Heart right ventricle (tissue), 16 donors: ENCODE measurements around the gene OR5L1. TPM values are rescaled to one million over a fixed set of nuclear protein-coding genes. Genes with fewer than 3 reads are reported as not detected.

Source experiments
- ATAC-seq, 8 donors: fragments of 200-7000 bp; cut with Tn5 transposase; one replicate each; pipeline ENCODE4 v1.9.1; 2020; ENCODE audit warnings: mild to moderate bottlenecking in 8 of 8, moderate library complexity in 8 of 8, moderate number of reproducible peaks in 1 of 8
- DNase-seq, 2 donors: peaks; one replicate each; pipeline ENCODE4 v3.0.0-alpha.2; 2020
- H3K27ac ChIP-seq, 10 donors: fragments of 200-600 bp; sonication (generic) in 2 of 10; one replicate each; pipeline versions ENCODE4 v1.5.0 to v1.8.0; 2020 to 2022; ENCODE audit warnings: mild to moderate bottlenecking in 3 of 10
- H3K27me3 ChIP-seq, 7 donors: fragments of 200-600 bp; one replicate each; pipeline ENCODE4 v1.8.0; 2021 to 2022; ENCODE audit warnings: mild to moderate bottlenecking in 2 of 7
- H3K36me3 ChIP-seq, 9 donors: fragments of 200-600 bp; sonication (generic) in 1 of 9; one replicate each; pipeline versions ENCODE4 v1.5.0 to v1.8.0; 2020 to 2022; ENCODE audit warnings: mild to moderate bottlenecking in 2 of 9
- H3K4me1 ChIP-seq, 9 donors: fragments of 200-600 bp; sonication (generic) in 1 of 9; one replicate each; pipeline versions ENCODE4 v1.5.0 to v1.8.0; 2020 to 2022; ENCODE audit warnings: mild to moderate bottlenecking in 4 of 9
- H3K4me3 ChIP-seq, 10 donors: fragments of 200-600 bp; sonication (generic) in 2 of 10; one replicate each; pipeline versions ENCODE4 v1.5.0 to v1.8.0; 2020 to 2022; ENCODE audit warnings: mild to moderate bottlenecking in 7 of 10, moderate library complexity in 2 of 10
- H3K9me3 ChIP-seq, 11 donors: fragments of 200-600 bp in 10 of 11; sonication (generic) in 2 of 11; one replicate each; pipeline versions ENCODE4 v1.5.0 to v1.8.0; 2013 to 2022; ENCODE audit warnings: mild to moderate bottlenecking in 2 of 11, control low read depth in 1 of 11, moderate library complexity in 1 of 11
- WGBS, 2 donors: extraction: QIAGEN DNeasy Blood & Tissue Kit; methylation state at CpG; one replicate each; pipeline ENCODE4 v1.1.7; 2013; ENCODE audit warnings: inconsistent platforms in 1 of 2; 5-methylcytosine and 5-hydroxymethylcytosine counted together
- intact Hi-C, 10 donors: fragments of 100-400 bp; cut with DNase I; formaldehyde crosslinking; loops; one replicate each; pipeline versions ENCODE4 v1.11.1 to v1.14.2; 2022
- long read RNA-seq, 3 donors: library from polyadenylated mRNA; unstranded; transcript quantifications; one replicate each; pipeline ENCODE4 v2.0.0, GENCODE V29; 2020 to 2021
- polyA plus RNA-seq, 2 donors: library from polyadenylated mRNA; stranded (reverse); fragments of 200-250 nt; gene quantifications; one replicate each; pipeline ENCODE4 v1.2.3, GENCODE V29; 2013
- total RNA-seq, 10 donors: library from RNA; stranded (reverse); fragmentation: NEBNext Ultra II Directional in 3 of 10; extraction: Animal tissue kit (Norgen Biotek cat#: 25700) in 3 of 10; gene quantifications; one replicate each; pipeline versions ENCODE4 v1.2.1 to v1.2.4, GENCODE V29; 2021 to 2023
- TF ChIP-seq, protein P1 (sequence below), 9 donors: fragments of 200-600 bp; sonication (generic) in 2 of 9; IDR thresholded peaks; one replicate each; pipeline versions ENCODE4 v1.5.0 to v1.8.0; 2021 to 2022; ENCODE audit warnings: antibody characterized with exemption in 9 of 9, mild to moderate bottlenecking in 5 of 9, moderate library complexity in 1 of 9
- donor health status: Arrhythmogenic right ventricular cardiomyopathy.
- donor health status: ischemic (EF 13 %, LVEDD 7.1; RV severe dilation, severe dysfunction).
- donor health status: healthy with polysubstance abuse.
- donor health status: DM: no; HTN: yes; CAD: no.
- donor health status: DM: no; HTN: no; CAD: no.
- donor health status: ischemic (EF 25% LVEDD 6.9; RV normal size, moderate dysfunction).
- donor health status: ischemic (EF 25% LVEDD 5.7; RV mildly dilated, moderate dysfunction).
- donor health status: healthy.
- donor health status: DM: yes; HTN: yes; CAD: no.
- donor health status: Ischemic cardiomyopathy.
- donor health status: ischemic (EF 35%, LVEDD 5.7; RV mildly dilated, moderate dysfunction).
- donor health status: nonischemic (EF 11% LVEDD 7.7; RV severe dilation, severe dysfunction).
- donor health status: DM: yes; HTN: yes; CAD: no.
- donor health status: PGD.
- donor health status: ischemic (EF 29% LVEDD 5.4; RV normal size, mild dysfunction).
- donor health status: nonischemic (EF 23%, LVEDD 6.1; RV moderate dilation, normal function).

Gene OR5L1
- total RNA-seq, result not detected
- polyA plus RNA-seq, result not detected
- long read RNA-seq, donor 1, result 0 reads
- long read RNA-seq, donor 2, result 0 reads
- long read RNA-seq, donor 3, result 0 reads

DNA sequence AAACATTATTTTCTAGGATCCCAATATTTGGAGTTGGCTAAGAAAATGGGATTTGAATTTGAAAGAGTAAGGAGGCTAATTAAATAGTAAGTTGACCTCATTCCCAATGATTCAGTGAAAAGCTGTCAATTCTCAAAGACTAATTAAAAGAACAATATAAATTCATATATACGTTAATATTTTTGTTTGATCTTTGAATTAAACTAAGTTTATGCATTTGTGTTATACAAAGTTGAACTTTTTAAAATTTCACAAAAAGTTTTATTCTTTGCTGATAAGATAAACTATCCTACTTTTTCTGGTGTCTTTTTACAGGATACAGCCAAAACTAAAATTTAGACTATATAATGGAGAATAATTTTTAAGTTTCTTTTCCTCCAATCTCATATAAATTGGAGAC, at the start of gene OR5L1:
Gene OR5L1, plus strand, starts transcription at position 301 of the 400 bp plus-strand sequence. CDS start 100 bp downstream, outside the sequence.
- peaks cover 0 to 30% (median 6%) of the 10 kb centered on the region in 11 donors for H3K9me3 ChIP-seq
- ATAC-seq, result no peak
- H3K27me3 ChIP-seq, result no peaks in the 10 kb centered on the region
- no peak for DNase-seq
- no peak within 1 kb of the TSS for H3K27ac ChIP-seq
- H3K4me3 ChIP-seq, result no peak within 1 kb of the TSS
- no peaks in the 10 kb centered on the region for H3K36me3 ChIP-seq
- TF ChIP-seq, protein P1, sequence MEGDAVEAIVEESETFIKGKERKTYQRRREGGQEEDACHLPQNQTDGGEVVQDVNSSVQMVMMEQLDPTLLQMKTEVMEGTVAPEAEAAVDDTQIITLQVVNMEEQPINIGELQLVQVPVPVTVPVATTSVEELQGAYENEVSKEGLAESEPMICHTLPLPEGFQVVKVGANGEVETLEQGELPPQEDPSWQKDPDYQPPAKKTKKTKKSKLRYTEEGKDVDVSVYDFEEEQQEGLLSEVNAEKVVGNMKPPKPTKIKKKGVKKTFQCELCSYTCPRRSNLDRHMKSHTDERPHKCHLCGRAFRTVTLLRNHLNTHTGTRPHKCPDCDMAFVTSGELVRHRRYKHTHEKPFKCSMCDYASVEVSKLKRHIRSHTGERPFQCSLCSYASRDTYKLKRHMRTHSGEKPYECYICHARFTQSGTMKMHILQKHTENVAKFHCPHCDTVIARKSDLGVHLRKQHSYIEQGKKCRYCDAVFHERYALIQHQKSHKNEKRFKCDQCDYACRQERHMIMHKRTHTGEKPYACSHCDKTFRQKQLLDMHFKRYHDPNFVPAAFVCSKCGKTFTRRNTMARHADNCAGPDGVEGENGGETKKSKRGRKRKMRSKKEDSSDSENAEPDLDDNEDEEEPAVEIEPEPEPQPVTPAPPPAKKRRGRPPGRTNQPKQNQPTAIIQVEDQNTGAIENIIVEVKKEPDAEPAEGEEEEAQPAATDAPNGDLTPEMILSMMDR (IDR thresholded peaks at IDR 0.05), result no peak
- no peaks in the 10 kb centered on the region for H3K4me1 ChIP-seq
- 81% methylated on average over 1 of the region's 1 CpG for WGBS, 2 donors
- intact Hi-C loops, result no loop called here

DNA sequence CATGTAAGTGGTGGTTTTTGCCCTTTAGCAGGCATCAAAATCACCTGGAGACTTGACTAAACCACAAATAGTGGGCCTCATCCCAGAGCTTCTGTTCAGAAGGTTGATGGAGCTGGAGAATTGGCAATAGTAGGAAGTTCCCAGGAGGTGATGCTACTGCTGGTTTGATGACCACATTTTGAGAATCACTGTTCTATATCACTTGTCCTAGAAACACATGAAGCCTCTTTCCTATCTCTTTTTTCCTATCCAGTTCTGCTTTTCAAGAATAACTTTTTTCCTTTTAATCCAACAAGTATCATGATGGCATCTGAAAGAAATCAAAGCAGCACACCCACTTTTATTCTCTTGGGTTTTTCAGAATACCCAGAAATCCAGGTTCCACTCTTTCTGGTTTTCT, 38.0 kb upstream of the OR5L1 start, which contains the start of gene OR5D13:
Gene OR5D13, plus strand, starts transcription at position 301 of the 400 bp plus-strand sequence. Its CDS starts 0 bp downstream, at position 301.
- Histone ChIP-seq H3K4me3 (no peak within 1 kb of the TSS), H3K36me3 (no peaks in the 10 kb centered on the region), H3K27me3 (no peaks in the 10 kb centered on the region), H3K9me3 (peaks cover 0 to 31% (median 0%) of the 10 kb centered on the region in 11 donors), H3K27ac (no peak within 1 kb of the TSS), H3K4me1 (no peaks in the 10 kb centered on the region)
- intact Hi-C loops, result no loop called here
- DNase-seq (no peak), ATAC-seq (no peak)
- TF ChIP-seq, protein P1 (IDR thresholded peaks at IDR 0.05), result no peak

DNA sequence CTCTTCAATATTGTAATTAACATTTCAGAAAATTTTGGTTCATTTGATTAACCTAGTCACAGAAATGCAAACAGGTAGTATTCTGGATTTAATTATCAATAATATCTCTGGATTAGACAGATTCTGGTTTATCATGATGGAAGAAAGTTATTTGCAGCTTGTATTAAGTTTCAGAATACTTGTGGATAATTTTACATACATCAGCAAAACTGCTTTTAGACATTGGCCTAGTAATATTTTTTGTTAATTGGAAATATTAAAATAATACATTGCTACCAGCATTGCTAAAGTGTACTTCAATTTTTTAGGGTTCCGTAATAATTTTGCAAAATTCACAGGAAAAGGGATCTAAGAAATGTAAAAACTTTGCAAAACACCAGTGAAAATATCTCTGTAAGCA, 19.6 kb upstream of the OR5L1 start:
- ATAC-seq, result no peak
- Histone ChIP-seq H3K27ac (no peak overlapping the region), H3K4me1 (no peaks in the 10 kb centered on the region), H3K36me3 (no peaks in the 10 kb centered on the region), H3K9me3 (peaks cover 0 to 4% (median 0%) of the 10 kb centered on the region in 11 donors), H3K27me3 (no peaks in the 10 kb centered on the region), H3K4me3 (no peak overlapping the region)
- WGBS, 2 donors, result 72 to 73% methylated on average over 1 of the region's 1 CpG
- intact Hi-C loops, result no loop called here
- DNase-seq, result no peak
- TF ChIP-seq, protein P1 (IDR thresholded peaks at IDR 0.05), result no peak

DNA sequence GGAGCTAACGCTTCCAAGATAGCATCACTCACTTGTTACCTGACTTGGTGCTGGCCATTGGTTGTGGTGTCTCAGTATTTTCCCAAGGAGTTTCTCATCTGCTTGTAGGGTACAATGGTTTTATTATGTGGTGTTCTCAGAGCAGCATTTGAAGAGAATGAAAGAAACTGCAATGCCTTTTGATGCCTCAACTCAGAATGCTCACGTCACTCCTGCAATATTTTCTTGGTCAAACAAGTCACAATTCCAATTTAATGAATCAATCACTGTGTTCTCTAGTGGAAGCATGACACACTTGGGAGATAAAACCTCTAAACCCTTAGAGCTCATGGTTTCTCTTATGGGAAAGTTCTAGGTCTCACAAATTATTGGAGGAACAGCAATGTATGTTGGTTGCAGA, 17.8 kb upstream of the OR5L1 start:
- intact Hi-C loops, result no loop called here
- H3K4me3 ChIP-seq, result no peak overlapping the region
- TF ChIP-seq, protein P1 (IDR thresholded peaks at IDR 0.05), result no peak
- no peaks in the 10 kb centered on the region for H3K36me3 ChIP-seq
- H3K27me3 ChIP-seq, result no peaks in the 10 kb centered on the region
- peaks cover 0 to 7% (median 0%) of the 10 kb centered on the region in 11 donors for H3K9me3 ChIP-seq
- H3K27ac ChIP-seq, result no peak overlapping the region
- 45 to 65% methylated on average over 2 of the region's 2 CpGs for WGBS, 2 donors
- ATAC-seq (no peak), DNase-seq (no peak)
- no peaks in the 10 kb centered on the region for H3K4me1 ChIP-seq
